Measurements from ENCODE around the gene ESRRG.

ESRRG gene

GRCh38 chr1:216587715-216588114 lies 135.5 kb downstream of the ESRRG start:
- no peaks in the 10 kb centered on the region for H3K9me3 ChIP-seq (ENCODE audit: control insufficient read depth in 2 of 2, low read length in 2 of 2)
- H3K36me3 ChIP-seq (ENCODE audit: control insufficient read depth in 2 of 2, insufficient read depth in 2 of 2, low read length in 2 of 2): no peaks in the 10 kb centered on the region
- no peak overlapping the region for H3K9ac ChIP-seq (ENCODE audit: low read depth in 1 of 2, low read length in 2 of 2)
- H3K27ac ChIP-seq (ENCODE audit: low read depth in 2 of 2, low read length in 2 of 2): no peak overlapping the region
- H3K27me3 ChIP-seq (ENCODE audit: control insufficient read depth in 2 of 2, insufficient read depth in 2 of 2, low read length in 2 of 2): no peaks in the 10 kb centered on the region
- no peaks in the 10 kb centered on the region for H3K4me1 ChIP-seq (ENCODE audit: control insufficient read depth in 2 of 2, insufficient read depth in 2 of 2, low read length in 2 of 2)
- H3K4me3 ChIP-seq (ENCODE audit: low read length in 2 of 2): no peak overlapping the region

GRCh38 chr1:216582151-216582550 lies 141.1 kb downstream of the ESRRG start:
- no peak overlapping the region for H3K27ac ChIP-seq (ENCODE audit: low read depth in 2 of 2, low read length in 2 of 2)
- H3K4me3 ChIP-seq (ENCODE audit: low read length in 2 of 2): no peak overlapping the region
- H3K36me3 ChIP-seq (ENCODE audit: control insufficient read depth in 2 of 2, insufficient read depth in 2 of 2, low read length in 2 of 2): no peaks in the 10 kb centered on the region
- no peaks in the 10 kb centered on the region for H3K27me3 ChIP-seq (ENCODE audit: control insufficient read depth in 2 of 2, insufficient read depth in 2 of 2, low read length in 2 of 2)
- no peaks in the 10 kb centered on the region for H3K4me1 ChIP-seq (ENCODE audit: control insufficient read depth in 2 of 2, insufficient read depth in 2 of 2, low read length in 2 of 2)
- H3K9me3 ChIP-seq (ENCODE audit: control insufficient read depth in 2 of 2, low read length in 2 of 2): no peaks in the 10 kb centered on the region
- H3K9ac ChIP-seq (ENCODE audit: low read depth in 1 of 2, low read length in 2 of 2): no peak overlapping the region

- Histone ChIP-seq H3K9ac (ENCODE audit: low read depth in 1 of 2, low read length in 2 of 2) (no peak overlapping the region), H3K4me3 (ENCODE audit: low read length in 2 of 2) (no peak overlapping the region), H3K27me3 (ENCODE audit: control insufficient read depth in 2 of 2, insufficient read depth in 2 of 2, low read length in 2 of 2) (no peaks in the 10 kb centered on the region), H3K36me3 (ENCODE audit: control insufficient read depth in 2 of 2, insufficient read depth in 2 of 2, low read length in 2 of 2) (no peaks in the 10 kb centered on the region), H3K4me1 (ENCODE audit: control insufficient read depth in 2 of 2, insufficient read depth in 2 of 2, low read length in 2 of 2) (no peaks in the 10 kb centered on the region), H3K9me3 (ENCODE audit: control insufficient read depth in 2 of 2, low read length in 2 of 2) (no peaks in the 10 kb centered on the region), H3K27ac (ENCODE audit: low read depth in 2 of 2, low read length in 2 of 2) (no peak overlapping the region)
These were observed 142.6 kb downstream of the ESRRG start for GRCh38 chr1:216580538-216581057.

GRCh38 chr1:216576234-216576937 lies 146.8 kb downstream of the ESRRG start:
- no peaks in the 10 kb centered on the region for H3K4me1 ChIP-seq (ENCODE audit: control insufficient read depth in 2 of 2, insufficient read depth in 2 of 2, low read length in 2 of 2)
- no peaks in the 10 kb centered on the region for H3K9me3 ChIP-seq (ENCODE audit: control insufficient read depth in 2 of 2, low read length in 2 of 2)
- H3K27me3 ChIP-seq (ENCODE audit: control insufficient read depth in 2 of 2, insufficient read depth in 2 of 2, low read length in 2 of 2): no peaks in the 10 kb centered on the region
- H3K36me3 ChIP-seq (ENCODE audit: control insufficient read depth in 2 of 2, insufficient read depth in 2 of 2, low read length in 2 of 2): no peaks in the 10 kb centered on the region
- no peak overlapping the region for H3K27ac ChIP-seq (ENCODE audit: low read depth in 2 of 2, low read length in 2 of 2)
- H3K4me3 ChIP-seq (ENCODE audit: low read length in 2 of 2): no peak overlapping the region
- H3K9ac ChIP-seq (ENCODE audit: low read depth in 1 of 2, low read length in 2 of 2): no peak overlapping the region

GRCh38 chr1:216566641-216567205 lies 156.5 kb downstream of the ESRRG start:
- no peak overlapping the region for H3K9ac ChIP-seq (ENCODE audit: low read depth in 1 of 2, low read length in 2 of 2)
- no peak overlapping the region for H3K27ac ChIP-seq (ENCODE audit: low read depth in 2 of 2, low read length in 2 of 2)
- H3K4me1 ChIP-seq (ENCODE audit: control insufficient read depth in 2 of 2, insufficient read depth in 2 of 2, low read length in 2 of 2): no peaks in the 10 kb centered on the region
- no peaks in the 10 kb centered on the region for H3K36me3 ChIP-seq (ENCODE audit: control insufficient read depth in 2 of 2, insufficient read depth in 2 of 2, low read length in 2 of 2)
- no peak overlapping the region for H3K4me3 ChIP-seq (ENCODE audit: low read length in 2 of 2)
- no peaks in the 10 kb centered on the region for H3K27me3 ChIP-seq (ENCODE audit: control insufficient read depth in 2 of 2, insufficient read depth in 2 of 2, low read length in 2 of 2)
- no peaks in the 10 kb centered on the region for H3K9me3 ChIP-seq (ENCODE audit: control insufficient read depth in 2 of 2, low read length in 2 of 2)

- H3K9ac ChIP-seq (ENCODE audit: low read depth in 1 of 2, low read length in 2 of 2): no peak overlapping the region
- no peaks in the 10 kb centered on the region for H3K27me3 ChIP-seq (ENCODE audit: control insufficient read depth in 2 of 2, insufficient read depth in 2 of 2, low read length in 2 of 2)
- no peaks in the 10 kb centered on the region for H3K4me1 ChIP-seq (ENCODE audit: control insufficient read depth in 2 of 2, insufficient read depth in 2 of 2, low read length in 2 of 2)
- no peak overlapping the region for H3K4me3 ChIP-seq (ENCODE audit: low read length in 2 of 2)
- no peaks in the 10 kb centered on the region for H3K36me3 ChIP-seq (ENCODE audit: control insufficient read depth in 2 of 2, insufficient read depth in 2 of 2, low read length in 2 of 2)
- no peaks in the 10 kb centered on the region for H3K9me3 ChIP-seq (ENCODE audit: control insufficient read depth in 2 of 2, low read length in 2 of 2)
- no peak overlapping the region for H3K27ac ChIP-seq (ENCODE audit: low read depth in 2 of 2, low read length in 2 of 2)
These were observed 160.1 kb downstream of the ESRRG start for GRCh38 chr1:216563087-216563486.

GRCh38 chr1:216562383-216562782 lies 160.8 kb downstream of the ESRRG start:
- Histone ChIP-seq H3K4me1 (ENCODE audit: control insufficient read depth in 2 of 2, insufficient read depth in 2 of 2, low read length in 2 of 2) (no peaks in the 10 kb centered on the region), H3K36me3 (ENCODE audit: control insufficient read depth in 2 of 2, insufficient read depth in 2 of 2, low read length in 2 of 2) (no peaks in the 10 kb centered on the region), H3K9me3 (ENCODE audit: control insufficient read depth in 2 of 2, low read length in 2 of 2) (no peaks in the 10 kb centered on the region), H3K27me3 (ENCODE audit: control insufficient read depth in 2 of 2, insufficient read depth in 2 of 2, low read length in 2 of 2) (no peaks in the 10 kb centered on the region), H3K4me3 (ENCODE audit: low read length in 2 of 2) (no peak overlapping the region), H3K9ac (ENCODE audit: low read depth in 1 of 2, low read length in 2 of 2) (no peak overlapping the region), H3K27ac (ENCODE audit: low read depth in 2 of 2, low read length in 2 of 2) (no peak overlapping the region)

- Histone ChIP-seq H3K9me3 (ENCODE audit: control insufficient read depth in 2 of 2, low read length in 2 of 2) (no peaks in the 10 kb centered on the region), H3K27ac (ENCODE audit: low read depth in 2 of 2, low read length in 2 of 2) (no peak overlapping the region), H3K9ac (ENCODE audit: low read depth in 1 of 2, low read length in 2 of 2) (no peak overlapping the region), H3K27me3 (ENCODE audit: control insufficient read depth in 2 of 2, insufficient read depth in 2 of 2, low read length in 2 of 2) (no peaks in the 10 kb centered on the region), H3K4me3 (ENCODE audit: low read length in 2 of 2) (no peak overlapping the region), H3K4me1 (ENCODE audit: control insufficient read depth in 2 of 2, insufficient read depth in 2 of 2, low read length in 2 of 2) (no peaks in the 10 kb centered on the region), H3K36me3 (ENCODE audit: control insufficient read depth in 2 of 2, insufficient read depth in 2 of 2, low read length in 2 of 2) (no peaks in the 10 kb centered on the region)
These were observed 162.7 kb downstream of the ESRRG start for GRCh38 chr1:216560527-216560926.

- H3K9ac ChIP-seq (ENCODE audit: low read depth in 1 of 2, low read length in 2 of 2): no peak overlapping the region
These were observed 163.9 kb downstream of the ESRRG start for GRCh38 chr1:216559359-216559758.

GRCh38 chr1:216555653-216556052 lies 167.6 kb downstream of the ESRRG start:
- Histone ChIP-seq H3K9ac (ENCODE audit: low read depth in 1 of 2, low read length in 2 of 2) (no peak overlapping the region), H3K36me3 (ENCODE audit: control insufficient read depth in 2 of 2, insufficient read depth in 2 of 2, low read length in 2 of 2) (no peaks in the 10 kb centered on the region), H3K27me3 (ENCODE audit: control insufficient read depth in 2 of 2, insufficient read depth in 2 of 2, low read length in 2 of 2) (no peaks in the 10 kb centered on the region), H3K4me3 (ENCODE audit: low read length in 2 of 2) (no peak overlapping the region), H3K4me1 (ENCODE audit: control insufficient read depth in 2 of 2, insufficient read depth in 2 of 2, low read length in 2 of 2) (no peaks in the 10 kb centered on the region), H3K27ac (ENCODE audit: low read depth in 2 of 2, low read length in 2 of 2) (no peak overlapping the region), H3K9me3 (ENCODE audit: control insufficient read depth in 2 of 2, low read length in 2 of 2) (no peaks in the 10 kb centered on the region)

More at GRCh38 chr1:216559359-216559758, 163.9 kb downstream of the ESRRG start:
- no peaks in the 10 kb centered on the region for H3K27me3 ChIP-seq (ENCODE audit: control insufficient read depth in 2 of 2, insufficient read depth in 2 of 2, low read length in 2 of 2)
- no peak overlapping the region for H3K4me3 ChIP-seq (ENCODE audit: low read length in 2 of 2)
- no peaks in the 10 kb centered on the region for H3K9me3 ChIP-seq (ENCODE audit: control insufficient read depth in 2 of 2, low read length in 2 of 2)
- H3K27ac ChIP-seq (ENCODE audit: low read depth in 2 of 2, low read length in 2 of 2): no peak overlapping the region
- H3K36me3 ChIP-seq (ENCODE audit: control insufficient read depth in 2 of 2, insufficient read depth in 2 of 2, low read length in 2 of 2): no peaks in the 10 kb centered on the region
- no peaks in the 10 kb centered on the region for H3K4me1 ChIP-seq (ENCODE audit: control insufficient read depth in 2 of 2, insufficient read depth in 2 of 2, low read length in 2 of 2)
